Measurements from ENCODE around the gene PSME2. TPM values are rescaled to one million over a fixed set of nuclear protein-coding genes. Genes with fewer than 3 reads are reported as not detected.

The PSME2 gene
- total RNA-seq, 1 donor from 2014 or later = 108 TPM

GRCh38 chr14:24150993-24151392 lies 4.6 kb upstream of the PSME2 start:
- DNase-seq = no peak

GRCh38 chr14:24150567-24150966 lies 4.2 kb upstream of the PSME2 start:
- no peak for DNase-seq

GRCh38 chr14:24150061-24150460 lies 3.7 kb upstream of the PSME2 start:
- no peak for DNase-seq

- DNase-seq = no peak
Observed at GRCh38 chr14:24149302-24149969, 3.0 kb upstream of the PSME2 start.

- no peak for DNase-seq
Observed at GRCh38 chr14:24147761-24148428, 1.5 kb upstream of the PSME2 start.

- DNase-seq = peak; percentile 98
Observed at GRCh38 chr14:24146978-24147760, 759 bp upstream of the PSME2 start, which contains the start of gene RNF31. RNF31 (plus strand) TSS chr14:24147498; CDS start chr14:24147699, 201 bp downstream.

GRCh38 chr14:24145690-24146452 lies 539 bp downstream of the PSME2 start:
- no peak for DNase-seq

GRCh38 chr14:24145219-24145618 lies 1.2 kb downstream of the PSME2 start:
- DNase-seq = no peak

GRCh38 chr14:24144451-24144850 lies 2.0 kb downstream of the PSME2 start:
- no peak for DNase-seq

GRCh38 chr14:24143511-24143910 lies 2.9 kb downstream of the PSME2 start:
- no peak for DNase-seq

GRCh38 chr14:24141097-24141880 lies 5.1 kb downstream of the PSME2 start, which contains the start of gene EMC9:
EMC9 (minus strand) TSS chr14:24141591; CDS start chr14:24141304, 287 bp downstream.
- DNase-seq = peak; percentile 100

- no peak for DNase-seq
Observed at GRCh38 chr14:24139272-24139934, 7.0 kb downstream of the PSME2 start.

- no peak for DNase-seq
Observed at GRCh38 chr14:24138396-24139271, 7.8 kb downstream of the PSME2 start.

- no peak for DNase-seq
Observed at GRCh38 chr14:24137529-24138395, 8.6 kb downstream of the PSME2 start.

GRCh38 chr14:24136684-24137528 lies 9.5 kb downstream of the PSME2 start:
- no peak for DNase-seq

- DNase-seq = peak; percentile 92
Observed at GRCh38 chr14:24135834-24136683, 10.4 kb downstream of the PSME2 start, which contains the start of gene PSME1. PSME1 (plus strand) TSS chr14:24136194; CDS start chr14:24136263, 69 bp downstream.

- DNase-seq = no peak
Observed at GRCh38 chr14:24135584-24135833, 10.9 kb downstream of the PSME2 start.
